22Rv1 (cell line): ENCODE results near the gene IGSF6.

Source experiments
- ZFX ChIP-seq: fragments of 450-650 bp; IDR thresholded peaks from 2 replicates; pipeline ENCODE4 v1.6.1; 2017; ENCODE audit warnings: antibody characterized with exemption, borderline replicate concordance
- TF ChIP-seq, protein P1 (sequence below): fragments of 450-650 bp; IDR thresholded peaks from 2 replicates; pipeline ENCODE4 v1.5.1; 2017; ENCODE audit warnings: mild to moderate bottlenecking

DNA sequence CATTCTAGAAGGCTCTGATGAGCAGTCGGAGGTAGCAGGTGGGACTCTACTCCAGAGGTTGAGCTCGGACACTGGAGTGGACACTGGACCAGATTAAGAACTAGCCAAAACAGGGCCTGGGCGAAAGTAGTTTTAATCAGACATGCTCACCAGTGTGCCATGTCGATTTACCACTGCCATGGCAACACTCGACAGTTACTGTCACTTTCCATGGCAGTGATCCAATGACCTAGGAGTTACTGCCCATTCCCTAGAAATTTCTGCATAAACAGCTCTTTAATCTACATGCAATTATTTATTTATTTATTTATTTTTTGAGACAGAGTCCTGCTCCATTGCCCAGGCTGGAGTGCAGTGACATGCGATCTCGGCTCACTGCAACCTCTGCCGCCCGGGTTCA is 60.2 kb downstream of the IGSF6 start:
- TF ChIP-seq, protein P1, sequence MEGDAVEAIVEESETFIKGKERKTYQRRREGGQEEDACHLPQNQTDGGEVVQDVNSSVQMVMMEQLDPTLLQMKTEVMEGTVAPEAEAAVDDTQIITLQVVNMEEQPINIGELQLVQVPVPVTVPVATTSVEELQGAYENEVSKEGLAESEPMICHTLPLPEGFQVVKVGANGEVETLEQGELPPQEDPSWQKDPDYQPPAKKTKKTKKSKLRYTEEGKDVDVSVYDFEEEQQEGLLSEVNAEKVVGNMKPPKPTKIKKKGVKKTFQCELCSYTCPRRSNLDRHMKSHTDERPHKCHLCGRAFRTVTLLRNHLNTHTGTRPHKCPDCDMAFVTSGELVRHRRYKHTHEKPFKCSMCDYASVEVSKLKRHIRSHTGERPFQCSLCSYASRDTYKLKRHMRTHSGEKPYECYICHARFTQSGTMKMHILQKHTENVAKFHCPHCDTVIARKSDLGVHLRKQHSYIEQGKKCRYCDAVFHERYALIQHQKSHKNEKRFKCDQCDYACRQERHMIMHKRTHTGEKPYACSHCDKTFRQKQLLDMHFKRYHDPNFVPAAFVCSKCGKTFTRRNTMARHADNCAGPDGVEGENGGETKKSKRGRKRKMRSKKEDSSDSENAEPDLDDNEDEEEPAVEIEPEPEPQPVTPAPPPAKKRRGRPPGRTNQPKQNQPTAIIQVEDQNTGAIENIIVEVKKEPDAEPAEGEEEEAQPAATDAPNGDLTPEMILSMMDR, result no peak
- TF ChIP-seq ZFX, result no peak
